Activated naive CD4-positive, alpha-beta T cell treated with anti-CD3 and anti-CD28 coated beads, Interleukin-2, amount 10 ng/mL, durations not matched to agents 7 days and 5 days (primary cell): ENCODE data around the gene ECI1.

Experiments
- CTCF ChIA-PET: fragments of 350-600 bp; sonication (Branson Sonifier 250); formaldehyde crosslinking; loops from one replicate; lab custom pipeline; 2021; ENCODE audit warnings: antibody characterized with exemption; lab: Charles Lee
- DNase-seq: peaks from one replicate; pipeline ENCODE4 v3.0.0-alpha.2; 2020
- H3K27ac Mint-ChIP-seq: one replicate; pipeline ENCODE4 v1.8.0; 2021; ENCODE audit warnings: mild to moderate bottlenecking, moderate library complexity, mixed read lengths
- H3K27me3 Mint-ChIP-seq: one replicate; pipeline ENCODE4 v1.8.0; 2021; ENCODE audit warnings: mild to moderate bottlenecking, mixed read lengths
- H3K36me3 Mint-ChIP-seq: one replicate; pipeline ENCODE4 v1.8.0; 2021; ENCODE audit warnings: mixed read lengths
- H3K4me1 Mint-ChIP-seq: one replicate; pipeline ENCODE4 v1.8.0; 2021; ENCODE audit warnings: mixed read lengths
- H3K4me3 Mint-ChIP-seq: one replicate; pipeline ENCODE4 v1.8.0; 2021; ENCODE audit warnings: mild to moderate bottlenecking, moderate library complexity, mixed read lengths
- H3K9me3 Mint-ChIP-seq: one replicate; pipeline ENCODE4 v1.8.0; 2021; ENCODE audit warnings: mixed read lengths

Gene ECI1

GRCh38 chr16:2228161-2228824 lies 23.1 kb downstream of the ECI1 start:
- CTCF ChIA-PET, result no interaction called here
- Mint-ChIP-seq H3K9me3 (no peaks in the 10 kb centered on the region), H3K27me3 (no peaks in the 10 kb centered on the region), H3K36me3 (peaks cover 5% of the 10 kb centered on the region), H3K27ac (no peak overlapping the region), H3K4me3 (no peak overlapping the region), H3K4me1 (peaks cover 21% of the 10 kb centered on the region)
- no peak for DNase-seq

DNA sequence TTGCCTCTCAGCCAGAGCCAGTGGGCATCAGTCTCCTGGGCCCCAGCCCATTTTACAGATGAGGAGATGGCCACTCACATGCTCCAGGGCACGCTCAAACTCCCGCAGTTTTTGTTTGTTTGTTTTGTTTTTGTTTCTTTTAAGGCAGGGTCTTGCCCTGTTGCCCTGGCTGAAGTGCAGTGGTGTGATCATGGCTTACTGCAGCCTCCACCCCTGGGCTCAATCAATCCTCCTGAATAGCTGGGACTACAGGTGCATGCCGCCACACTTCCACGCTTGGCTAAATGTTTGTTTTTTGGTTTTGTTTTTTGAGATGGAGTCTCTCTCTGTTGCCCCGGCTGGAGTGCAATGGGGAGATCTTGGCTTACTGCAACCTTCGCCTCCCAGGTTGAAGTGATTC lies 24.5 kb downstream of the ECI1 start:
- H3K4me3 Mint-ChIP-seq, result no peak overlapping the region
- H3K27ac Mint-ChIP-seq, result no peak overlapping the region
- DNase-seq, result no peak
- no peaks in the 10 kb centered on the region for H3K9me3 Mint-ChIP-seq
- no peaks in the 10 kb centered on the region for H3K27me3 Mint-ChIP-seq
- peaks cover 25% of the 10 kb centered on the region for H3K4me1 Mint-ChIP-seq
- peaks cover 4% of the 10 kb centered on the region for H3K36me3 Mint-ChIP-seq
- CTCF ChIA-PET, result interaction anchor here (0.9 kb wide), 1 partner anchor 25 kb away, joined by 3 read pairs; no protein-coding TSS in a partner anchor

DNA sequence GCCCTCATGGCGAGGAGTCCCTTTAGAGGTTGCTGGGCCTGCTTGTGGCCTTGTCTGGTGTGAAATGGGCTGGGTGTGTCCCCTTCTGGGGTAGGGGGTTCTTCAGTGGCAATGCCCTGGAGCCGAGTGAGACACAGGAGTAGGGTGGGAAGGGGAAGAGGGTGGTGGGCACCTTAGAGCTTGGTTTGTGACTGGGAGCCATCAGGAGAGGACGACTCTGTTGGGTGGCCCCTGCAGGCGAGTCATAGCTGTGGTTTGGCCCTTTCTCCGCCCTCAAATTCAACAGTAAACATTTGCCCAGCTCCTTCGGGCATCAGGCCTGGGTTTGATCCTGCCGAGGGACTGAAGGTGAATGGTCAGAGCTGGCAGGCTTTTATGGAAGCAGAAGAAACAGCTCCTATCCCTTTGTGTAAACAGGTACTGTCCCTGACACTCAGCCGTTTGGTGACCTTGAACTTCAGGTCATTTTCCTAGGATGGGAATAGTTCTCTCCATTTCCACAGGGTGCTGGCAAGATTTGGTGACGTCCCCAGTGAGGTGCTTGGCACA lies 25.1 kb downstream of the ECI1 start:
- Mint-ChIP-seq H3K36me3 (peaks cover 3% of the 10 kb centered on the region), H3K27me3 (no peaks in the 10 kb centered on the region), H3K4me1 (peaks cover 25% of the 10 kb centered on the region), H3K27ac (peak overlapping the region; percentile 55), H3K9me3 (no peaks in the 10 kb centered on the region), H3K4me3 (peak overlapping the region; percentile 21)
- CTCF ChIA-PET, result interaction anchor here (0.9 to 1.1 kb wide), 2 partner anchors 26 to 239 kb away, joined by 3 to 6 read pairs; no protein-coding TSS in a partner anchor
- DNase-seq, result no peak

- CTCF ChIA-PET, result no interaction called here
- Mint-ChIP-seq H3K4me1 (peaks cover 25% of the 10 kb centered on the region), H3K9me3 (no peaks in the 10 kb centered on the region), H3K36me3 (no peaks in the 10 kb centered on the region), H3K27ac (peak overlapping the region; percentile 83), H3K4me3 (peak overlapping the region; percentile 83), H3K27me3 (no peaks in the 10 kb centered on the region)
- DNase-seq, result peak; percentile 51
Measured at GRCh38 chr16:2223942-2224486, 27.4 kb downstream of the ECI1 start.

DNA sequence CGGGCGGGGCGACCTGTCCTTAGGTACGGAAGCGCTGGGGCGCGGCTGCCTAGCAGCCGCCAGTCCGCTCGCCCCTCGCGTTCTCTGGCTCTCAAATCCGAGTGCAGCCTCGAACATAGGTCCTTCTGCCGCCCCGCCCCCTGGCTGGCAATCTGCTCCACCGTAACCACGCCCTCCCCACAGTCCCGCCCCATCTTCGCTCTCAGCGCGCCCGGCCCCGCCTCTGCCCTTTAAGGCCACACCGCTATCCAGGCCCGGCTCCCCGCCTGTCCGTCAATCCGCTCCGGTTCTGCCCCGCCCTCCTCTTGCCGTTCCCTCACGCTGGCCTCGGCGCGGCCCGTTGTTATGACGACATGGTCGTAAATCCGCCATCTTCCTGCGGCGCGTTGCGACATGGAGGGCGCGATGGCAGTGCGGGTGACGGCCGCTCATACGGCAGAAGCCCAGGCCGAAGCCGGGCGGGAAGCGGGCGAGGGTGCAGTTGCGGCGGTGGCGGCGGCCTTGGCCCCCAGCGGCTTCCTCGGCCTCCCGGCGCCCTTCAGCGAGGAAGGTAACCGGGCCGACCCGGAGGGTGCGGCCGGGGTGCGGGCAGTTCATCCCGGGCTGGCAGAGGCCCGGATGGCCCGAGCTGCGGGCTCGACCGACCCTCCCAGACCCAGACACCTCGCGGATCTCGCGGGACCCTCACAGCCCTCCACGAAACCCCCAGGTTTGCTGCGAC lies 28.0 kb downstream of the ECI1 start, which contains the start of gene E4F1:
TSS of gene E4F1 (plus strand) at position 371 of the 721 bp plus-strand sequence. CDS start at position 394, 23 bp downstream.
- DNase-seq, result peak; percentile 100
- no peaks in the 10 kb centered on the region for H3K9me3 Mint-ChIP-seq
- H3K27ac Mint-ChIP-seq, result peak within 1 kb of the TSS; percentile 88
- peak within 1 kb of the TSS; percentile 83 for H3K4me3 Mint-ChIP-seq
- no peaks in the 10 kb centered on the region for H3K27me3 Mint-ChIP-seq
- H3K36me3 Mint-ChIP-seq, result no peaks in the 10 kb centered on the region
- CTCF ChIA-PET, result no interaction called here
- H3K4me1 Mint-ChIP-seq, result peaks cover 25% of the 10 kb centered on the region

- Mint-ChIP-seq H3K9me3 (no peaks in the 10 kb centered on the region), H3K27me3 (no peaks in the 10 kb centered on the region), H3K36me3 (peaks cover 5% of the 10 kb centered on the region), H3K4me1 (peaks cover 29% of the 10 kb centered on the region), H3K27ac (peak overlapping the region; percentile 76), H3K4me3 (peak overlapping the region; percentile 80)
- DNase-seq, result no peak
- CTCF ChIA-PET, result interaction anchor here (1.5 kb wide), 1 partner anchor 36 kb away, joined by 5 read pairs; the partner anchor contains the start of gene ECI1
Measured at GRCh38 chr16:2216330-2216729, 35.1 kb downstream of the ECI1 start.

DNA sequence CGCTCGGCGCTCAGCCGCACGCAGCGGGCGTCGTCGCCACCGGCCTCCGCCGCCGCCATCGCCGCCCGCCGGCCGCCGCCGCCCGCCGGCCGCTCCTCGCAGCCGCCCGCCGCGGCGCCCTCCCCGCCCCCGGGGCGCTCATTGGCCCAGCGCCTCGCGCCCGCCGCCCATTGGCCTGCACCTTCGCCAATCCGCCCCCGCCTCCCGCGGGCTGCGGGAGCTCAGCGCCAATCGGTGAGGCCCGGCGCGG lies 36.7 kb downstream of the ECI1 start, which contains the start of gene PGP:
TSS of gene PGP (minus strand) at position 122 of the 250 bp plus-strand sequence. CDS start at position 59, 63 bp downstream.
- CTCF ChIA-PET, result interaction anchor here (1.0 to 1.5 kb wide), 2 partner anchors 20 to 37 kb away, joined by 3 to 5 read pairs; partner anchors contain the start of gene ECI1
- peak within 1 kb of the TSS; percentile 89 for H3K27ac Mint-ChIP-seq
- peaks cover 5% of the 10 kb centered on the region for H3K36me3 Mint-ChIP-seq
- no peaks in the 10 kb centered on the region for H3K9me3 Mint-ChIP-seq
- H3K27me3 Mint-ChIP-seq, result no peaks in the 10 kb centered on the region
- H3K4me1 Mint-ChIP-seq, result peaks cover 29% of the 10 kb centered on the region
- DNase-seq, result no peak
- H3K4me3 Mint-ChIP-seq, result peak within 1 kb of the TSS; percentile 80

- H3K4me1 Mint-ChIP-seq, result peaks cover 29% of the 10 kb centered on the region
- peaks cover 5% of the 10 kb centered on the region for H3K36me3 Mint-ChIP-seq
- no peaks in the 10 kb centered on the region for H3K27me3 Mint-ChIP-seq
- no peaks in the 10 kb centered on the region for H3K9me3 Mint-ChIP-seq
- H3K4me3 Mint-ChIP-seq, result peak overlapping the region; percentile 76
- CTCF ChIA-PET, result interaction anchor here (1.0 kb wide), 1 partner anchor 19 kb away, joined by 3 read pairs; no protein-coding TSS in a partner anchor
- peak overlapping the region; percentile 85 for H3K27ac Mint-ChIP-seq
- peak; percentile 45 for DNase-seq
Measured at GRCh38 chr16:2213817-2214718, 37.3 kb downstream of the ECI1 start.

- CTCF ChIA-PET, result no interaction called here
- Mint-ChIP-seq H3K9me3 (no peaks in the 10 kb centered on the region), H3K27ac (peak overlapping the region; percentile 85), H3K36me3 (peaks cover 7% of the 10 kb centered on the region), H3K4me1 (peaks cover 33% of the 10 kb centered on the region), H3K4me3 (peak overlapping the region; percentile 76), H3K27me3 (no peaks in the 10 kb centered on the region)
- no peak for DNase-seq
Measured at GRCh38 chr16:2212362-2213324, 38.7 kb downstream of the ECI1 start.

GRCh38 chr16:2211923-2212347 lies 39.5 kb downstream of the ECI1 start:
- H3K4me3 Mint-ChIP-seq, result no peak overlapping the region
- H3K9me3 Mint-ChIP-seq, result no peaks in the 10 kb centered on the region
- H3K4me1 Mint-ChIP-seq, result peaks cover 38% of the 10 kb centered on the region
- H3K27me3 Mint-ChIP-seq, result no peaks in the 10 kb centered on the region
- H3K36me3 Mint-ChIP-seq, result peaks cover 12% of the 10 kb centered on the region
- no peak for DNase-seq
- H3K27ac Mint-ChIP-seq, result no peak overlapping the region
- CTCF ChIA-PET, result no interaction called here

- Mint-ChIP-seq H3K9me3 (no peaks in the 10 kb centered on the region), H3K27ac (no peak within 1 kb of the TSS), H3K4me1 (peaks cover 40% of the 10 kb centered on the region), H3K4me3 (no peak within 1 kb of the TSS), H3K36me3 (peaks cover 14% of the 10 kb centered on the region), H3K27me3 (no peaks in the 10 kb centered on the region)
- no peak for DNase-seq
- CTCF ChIA-PET, result no interaction called here
Measured at GRCh38 chr16:2210386-2211365, 40.7 kb downstream of the ECI1 start, which contains the start of gene BRICD5. BRICD5 (minus strand) TSS chr16:2210863; CDS start chr16:2210833, 30 bp downstream.

DNA sequence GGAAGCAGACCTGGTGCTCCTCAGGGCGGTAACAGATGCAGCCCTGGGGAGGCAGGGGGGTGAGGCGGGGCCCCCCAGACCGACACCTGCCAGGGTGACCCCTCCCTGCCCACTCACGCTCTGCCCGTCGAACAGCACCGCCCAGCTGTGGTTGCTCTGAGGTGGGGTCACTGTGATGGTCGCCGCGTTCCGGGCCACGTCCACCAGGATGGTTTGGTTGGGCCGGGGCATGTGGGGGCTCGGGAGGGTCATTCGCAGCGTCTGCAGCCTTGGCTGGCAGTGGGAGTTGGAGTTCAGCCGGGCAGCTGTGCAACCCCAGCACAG lies 41.4 kb downstream of the ECI1 start:
- CTCF ChIA-PET, result no interaction called here
- H3K27ac Mint-ChIP-seq, result no peak overlapping the region
- H3K4me3 Mint-ChIP-seq, result no peak overlapping the region
- H3K27me3 Mint-ChIP-seq, result no peaks in the 10 kb centered on the region
- no peak for DNase-seq
- H3K4me1 Mint-ChIP-seq, result peaks cover 38% of the 10 kb centered on the region
- peaks cover 14% of the 10 kb centered on the region for H3K36me3 Mint-ChIP-seq
- H3K9me3 Mint-ChIP-seq, result no peaks in the 10 kb centered on the region
